Osteocyte (in vitro differentiated cells): Measurements from ENCODE around the gene ZMIZ2. TPM values are rescaled to one million over a fixed set of nuclear protein-coding genes. Genes with fewer than 3 reads are reported as not detected.
"Not testable (repeated sequence)": the region's sequence is repeated elsewhere in the genome, so short reads cannot be mapped to it uniquely, and the experiment has no call there.

Experiments used
- DNase-seq: peaks from one replicate; pipeline ENCODE4 v3.0.0; 2021; ENCODE audit warnings: mixed read lengths; ENCODE audit not compliant: unreplicated experiment; ENCODE audit errors: extremely low spot score
- H3K27ac Mint-ChIP-seq: one replicate; pipeline ENCODE4 v1.8.0; 2021; ENCODE audit warnings: mild to moderate bottlenecking, mixed read lengths; ENCODE audit not compliant: unreplicated experiment
- H3K27me3 Mint-ChIP-seq: one replicate; pipeline ENCODE4 v1.8.0; 2021; ENCODE audit warnings: mixed read lengths; ENCODE audit not compliant: unreplicated experiment
- H3K36me3 Mint-ChIP-seq: one replicate; pipeline ENCODE4 v1.8.0; 2021; ENCODE audit warnings: mixed read lengths; ENCODE audit not compliant: unreplicated experiment
- H3K4me1 Mint-ChIP-seq: one replicate; pipeline ENCODE4 v1.8.0; 2021; ENCODE audit warnings: mixed read lengths; ENCODE audit not compliant: unreplicated experiment
- H3K4me3 Mint-ChIP-seq: one replicate; pipeline ENCODE4 v1.8.0; 2021; ENCODE audit warnings: mild to moderate bottlenecking, moderate library complexity, mixed read lengths; ENCODE audit not compliant: unreplicated experiment
- H3K9me3 Mint-ChIP-seq: one replicate; pipeline ENCODE4 v1.8.0; 2021; ENCODE audit warnings: mixed read lengths; ENCODE audit not compliant: unreplicated experiment
- CTCF ChIP-seq: fragments of 200-600 bp; sonication (generic); IDR thresholded peaks from 2 replicates; pipeline ENCODE4 v1.5.0; 2021; ENCODE audit warnings: antibody characterized with exemption, mild to moderate bottlenecking, moderate library complexity
- long read RNA-seq: library from polyadenylated mRNA; unstranded; transcript quantifications from one replicate; pipeline ENCODE4 v2.0.0, GENCODE V29; 2021
- total RNA-seq: library from RNA; stranded (reverse); gene quantifications from 2 replicates; pipeline ENCODE4 v1.2.1, GENCODE V29; 2021

Gene ZMIZ2
- 87.2 and 96.4 TPM in 2 replicates for total RNA-seq
- long read RNA-seq, partial matches to known transcripts: 0 of 9 reads
- long read RNA-seq, other reads (novel, unspliced or antisense): 9 of 9 reads

GRCh38 chr7:44748045-44748947 lies at the start of gene ZMIZ2:
TSS of gene ZMIZ2 (plus strand) at chr7:44748847. CDS start at chr7:44756250, 7,403 bp downstream.
- H3K9me3 Mint-ChIP-seq: no peaks in the 10 kb centered on the region
- no peaks in the 10 kb centered on the region for H3K27me3 Mint-ChIP-seq
- H3K4me3 Mint-ChIP-seq: peak within 1 kb of the TSS; percentile 78
- DNase-seq: peak; percentile 98
- H3K27ac Mint-ChIP-seq: peak within 1 kb of the TSS; percentile 90
- H3K36me3 Mint-ChIP-seq: peaks cover 6% of the 10 kb centered on the region
- H3K4me1 Mint-ChIP-seq: peaks cover 28% of the 10 kb centered on the region
- TF ChIP-seq CTCF: no peak

DNA sequence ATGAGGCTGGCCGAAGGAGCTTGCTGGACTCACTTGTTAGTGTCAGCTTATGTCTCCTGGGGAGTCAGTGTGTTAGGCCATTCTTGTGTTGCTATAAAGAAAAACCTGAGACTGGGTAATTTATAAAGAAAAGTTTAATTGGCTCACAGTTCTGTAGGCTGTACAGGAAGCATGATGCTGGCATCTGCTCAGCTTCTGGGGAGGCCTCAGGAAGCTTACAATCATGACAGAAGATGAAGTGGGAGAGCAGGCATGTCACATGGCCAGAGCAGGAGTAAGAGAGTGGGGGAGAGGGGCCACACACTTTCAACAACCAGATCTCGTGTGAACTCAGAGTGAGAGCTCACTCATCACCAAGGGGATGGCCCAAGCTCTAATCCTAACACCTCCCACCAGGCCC lies 49.0 kb upstream of the ZMIZ2 start:
- peaks cover 62% of the 10 kb centered on the region for H3K36me3 Mint-ChIP-seq
- not testable (repeated sequence) for H3K4me1 Mint-ChIP-seq, DNase-seq, H3K4me3 Mint-ChIP-seq, H3K27ac Mint-ChIP-seq, H3K9me3 Mint-ChIP-seq, H3K27me3 Mint-ChIP-seq

GRCh38 chr7:44700322-44700721 lies 48.3 kb upstream of the ZMIZ2 start:
- no peak overlapping the region for H3K27ac Mint-ChIP-seq
- TF ChIP-seq CTCF: no peak
- H3K4me3 Mint-ChIP-seq: no peak overlapping the region
- peaks cover 62% of the 10 kb centered on the region for H3K36me3 Mint-ChIP-seq
- no peaks in the 10 kb centered on the region for H3K4me1 Mint-ChIP-seq
- no peak for DNase-seq
- H3K27me3 Mint-ChIP-seq: no peaks in the 10 kb centered on the region
- no peaks in the 10 kb centered on the region for H3K9me3 Mint-ChIP-seq

DNA sequence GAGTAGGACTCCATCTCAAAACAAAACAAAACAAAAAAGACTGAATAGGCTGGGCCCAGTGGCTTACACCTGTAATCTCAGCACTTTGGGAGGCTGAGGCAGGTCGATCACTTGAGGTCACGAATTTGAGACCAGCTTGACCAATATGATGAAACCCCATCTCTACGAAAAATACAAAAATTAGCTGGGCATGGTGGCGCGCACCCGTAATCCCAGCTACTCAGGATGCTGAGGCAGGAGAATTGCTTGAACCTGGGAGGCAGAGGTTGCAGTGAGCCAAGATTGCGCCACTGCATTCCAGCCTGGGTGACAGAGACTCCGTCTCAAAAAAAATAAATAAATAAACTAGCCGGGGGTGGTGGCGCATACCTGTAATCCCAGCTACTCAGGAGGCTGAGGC lies 45.3 kb upstream of the ZMIZ2 start:
- not testable (repeated sequence) for DNase-seq, H3K4me1 Mint-ChIP-seq, H3K4me3 Mint-ChIP-seq, H3K27ac Mint-ChIP-seq, H3K27me3 Mint-ChIP-seq, H3K9me3 Mint-ChIP-seq
- H3K36me3 Mint-ChIP-seq: peaks cover 45% of the 10 kb centered on the region

- H3K36me3 Mint-ChIP-seq: peaks cover 44% of the 10 kb centered on the region
Measured at GRCh38 chr7:44703921-44704320, 44.7 kb upstream of the ZMIZ2 start.

More at GRCh38 chr7:44703921-44704320, 44.7 kb upstream of the ZMIZ2 start:
- no peaks in the 10 kb centered on the region for H3K27me3 Mint-ChIP-seq
- H3K27ac Mint-ChIP-seq: no peak overlapping the region
- no peaks in the 10 kb centered on the region for H3K9me3 Mint-ChIP-seq
- TF ChIP-seq CTCF: no peak
- no peak for DNase-seq
- H3K4me3 Mint-ChIP-seq: no peak overlapping the region
- no peaks in the 10 kb centered on the region for H3K4me1 Mint-ChIP-seq
